Fibroblast of villous mesenchyme (primary cell): Measurements from ENCODE around the gene TMEM140. TPM values are rescaled to one million over a fixed set of nuclear protein-coding genes. Genes with fewer than 3 reads are reported as not detected.

Experiments
- DNase-seq: peaks from one replicate; pipeline ENCODE4 v3.0.0-alpha.2; 2010; ENCODE audit warnings: low read depth
- H3K4me3 ChIP-seq: 2 replicates; pipeline ENCODE4 v1.5.1; 2011; ENCODE audit warnings: low read depth, mild to moderate bottlenecking, low read length
- total RNA-seq: library from RNA; depleted of rRNA; stranded (reverse); fragments of >200 nt; gene quantifications from 2 replicates; pipeline ENCODE4 v1.2.3, GENCODE V29; 2012
- TF ChIP-seq, protein P1 (sequence below): IDR thresholded peaks from 2 replicates; pipeline ENCODE4 v1.5.1; 2012; ENCODE audit warnings: low read depth, mild to moderate bottlenecking, low read length; ENCODE audit not compliant: insufficient read depth

TMEM140 gene
- total RNA-seq, 1 donor = 5.2 TPM

DNA sequence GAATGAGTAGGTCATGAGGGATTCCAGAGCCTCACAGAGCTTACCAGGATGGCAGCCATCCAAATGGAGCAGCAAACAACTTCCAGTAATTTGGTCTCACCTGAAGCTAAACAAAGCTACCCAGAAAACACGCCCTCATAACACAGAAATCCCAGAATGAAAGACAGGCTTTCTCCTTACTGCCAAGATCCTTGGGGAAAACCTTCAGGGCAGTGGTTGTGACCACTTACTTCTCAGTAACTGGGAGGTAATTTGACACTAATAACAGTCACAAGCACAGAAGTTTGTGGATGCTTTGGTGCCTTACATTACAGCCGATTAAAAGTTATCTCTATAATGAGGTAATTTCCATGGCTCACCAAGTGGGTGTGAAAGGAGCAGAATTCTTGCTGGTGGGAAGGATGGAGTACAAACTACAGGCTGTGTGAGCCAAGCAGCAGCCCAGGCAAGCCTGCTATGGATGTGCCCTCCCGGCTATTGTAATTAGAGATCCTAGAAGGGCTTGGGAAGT is 53.0 kb downstream of the TMEM140 start:
- H3K4me3 ChIP-seq = no peak overlapping the region
- TF ChIP-seq, protein P1, sequence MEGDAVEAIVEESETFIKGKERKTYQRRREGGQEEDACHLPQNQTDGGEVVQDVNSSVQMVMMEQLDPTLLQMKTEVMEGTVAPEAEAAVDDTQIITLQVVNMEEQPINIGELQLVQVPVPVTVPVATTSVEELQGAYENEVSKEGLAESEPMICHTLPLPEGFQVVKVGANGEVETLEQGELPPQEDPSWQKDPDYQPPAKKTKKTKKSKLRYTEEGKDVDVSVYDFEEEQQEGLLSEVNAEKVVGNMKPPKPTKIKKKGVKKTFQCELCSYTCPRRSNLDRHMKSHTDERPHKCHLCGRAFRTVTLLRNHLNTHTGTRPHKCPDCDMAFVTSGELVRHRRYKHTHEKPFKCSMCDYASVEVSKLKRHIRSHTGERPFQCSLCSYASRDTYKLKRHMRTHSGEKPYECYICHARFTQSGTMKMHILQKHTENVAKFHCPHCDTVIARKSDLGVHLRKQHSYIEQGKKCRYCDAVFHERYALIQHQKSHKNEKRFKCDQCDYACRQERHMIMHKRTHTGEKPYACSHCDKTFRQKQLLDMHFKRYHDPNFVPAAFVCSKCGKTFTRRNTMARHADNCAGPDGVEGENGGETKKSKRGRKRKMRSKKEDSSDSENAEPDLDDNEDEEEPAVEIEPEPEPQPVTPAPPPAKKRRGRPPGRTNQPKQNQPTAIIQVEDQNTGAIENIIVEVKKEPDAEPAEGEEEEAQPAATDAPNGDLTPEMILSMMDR = no peak
- no peak for DNase-seq

DNA sequence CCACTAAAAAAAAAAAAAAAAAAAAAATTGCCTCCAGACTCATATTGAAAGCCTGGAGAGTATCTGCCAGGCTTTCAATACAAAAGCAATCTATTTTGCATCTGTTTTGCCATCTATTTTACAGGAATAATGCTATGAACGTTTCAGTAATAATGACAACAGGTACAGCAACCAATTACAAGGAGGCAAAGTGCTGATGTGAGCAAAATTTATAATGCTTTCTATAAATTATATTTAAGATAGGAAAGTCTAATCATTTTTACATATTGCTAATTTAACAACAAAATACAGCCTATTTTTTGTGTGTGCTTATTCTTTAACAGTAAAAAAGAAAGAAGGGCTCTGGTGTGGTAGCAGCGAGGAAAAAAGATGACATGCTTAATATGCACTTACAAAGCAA is 53.5 kb downstream of the TMEM140 start:
- H3K4me3 ChIP-seq = no peak overlapping the region
- TF ChIP-seq, protein P1 = no peak
- no peak for DNase-seq

DNA sequence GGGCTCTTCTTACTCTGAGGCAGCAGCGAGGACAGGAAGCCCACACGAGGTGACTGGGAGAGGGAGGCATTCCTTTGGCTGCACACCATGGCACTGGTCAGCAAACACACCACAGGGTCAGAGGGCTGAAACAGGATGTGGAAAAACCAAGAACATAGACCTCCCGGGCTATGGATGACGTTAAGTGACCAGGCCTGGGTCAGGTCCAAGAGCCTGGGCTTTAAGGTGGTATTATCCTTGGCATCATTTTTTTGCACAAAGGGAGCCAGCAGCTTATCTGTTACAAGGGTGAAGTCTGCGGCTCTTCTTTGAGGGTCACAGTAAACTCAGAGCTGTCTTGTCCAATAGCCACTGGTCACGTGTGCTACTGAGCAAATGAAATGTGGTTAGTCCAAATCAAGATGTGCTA is 56.5 kb downstream of the TMEM140 start:
- no peak overlapping the region for H3K4me3 ChIP-seq
- DNase-seq = peak; percentile 40
- TF ChIP-seq, protein P1 = no peak

DNA sequence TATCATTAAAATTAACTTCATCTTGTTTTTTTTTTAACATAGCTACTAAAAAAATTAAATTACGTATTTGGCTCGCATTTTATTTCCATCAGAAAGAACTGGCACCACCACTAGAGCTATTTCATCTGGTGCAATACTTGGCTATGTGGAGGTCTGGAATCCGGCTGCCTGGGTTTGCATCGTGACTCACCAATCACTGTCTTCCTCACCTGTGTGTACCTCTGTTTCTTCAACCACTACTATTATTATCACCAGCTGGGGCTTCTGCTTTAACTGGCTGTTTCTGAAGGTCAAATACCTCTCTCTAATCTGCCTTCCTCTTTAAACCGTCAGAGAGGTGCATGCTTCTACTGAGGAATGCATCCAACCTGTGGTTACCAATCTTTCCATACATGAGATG is 57.0 kb downstream of the TMEM140 start:
- DNase-seq = no peak
- TF ChIP-seq, protein P1 = no peak
- no peak overlapping the region for H3K4me3 ChIP-seq

DNA sequence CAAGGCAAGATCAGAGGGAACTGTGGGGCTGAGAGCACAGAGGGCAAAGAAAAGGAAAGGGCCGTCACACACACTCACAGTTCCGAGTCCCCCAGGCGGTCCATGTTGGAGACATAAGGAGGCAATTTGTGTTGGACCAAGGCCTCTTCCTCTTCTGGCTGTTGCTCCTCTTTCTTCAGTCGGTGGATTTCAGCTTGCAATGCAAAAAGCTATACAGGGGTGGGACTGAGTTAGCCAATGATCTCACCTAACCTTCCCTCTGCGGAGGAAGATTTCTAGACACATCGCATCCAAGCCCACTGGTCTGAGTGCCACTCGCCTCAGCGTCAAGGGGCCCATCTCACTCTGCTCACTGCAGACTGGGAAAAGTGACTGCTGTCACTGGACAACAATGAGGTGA is 58.0 kb downstream of the TMEM140 start:
- no peak for DNase-seq
- TF ChIP-seq, protein P1 = no peak

DNA sequence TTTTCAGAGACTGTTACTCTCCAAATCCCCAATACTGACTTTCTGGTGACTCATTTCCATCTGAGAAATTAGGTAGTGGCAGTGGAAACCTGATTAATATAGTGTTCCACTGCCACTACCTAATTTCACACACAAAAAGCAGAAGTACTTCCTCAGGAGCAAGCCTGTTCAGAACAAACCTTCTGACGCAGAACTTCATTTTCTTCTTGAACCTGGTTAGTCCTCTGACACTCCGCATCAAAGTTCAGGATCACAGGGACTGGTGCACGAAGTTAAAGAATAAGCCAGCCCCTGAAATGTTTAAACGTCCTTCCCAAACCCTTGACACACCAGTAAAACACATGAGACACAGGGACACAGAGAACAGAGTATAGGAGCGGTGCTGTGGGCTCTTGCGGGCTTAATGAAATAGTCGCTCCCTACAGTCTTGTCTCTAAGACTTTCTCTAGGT is 59.1 kb downstream of the TMEM140 start:
- TF ChIP-seq, protein P1 = no peak
- no peak overlapping the region for H3K4me3 ChIP-seq
- DNase-seq = no peak

More for the DNA sequence above, 58.0 kb downstream of the TMEM140 start:
- H3K4me3 ChIP-seq = no peak overlapping the region

DNA sequence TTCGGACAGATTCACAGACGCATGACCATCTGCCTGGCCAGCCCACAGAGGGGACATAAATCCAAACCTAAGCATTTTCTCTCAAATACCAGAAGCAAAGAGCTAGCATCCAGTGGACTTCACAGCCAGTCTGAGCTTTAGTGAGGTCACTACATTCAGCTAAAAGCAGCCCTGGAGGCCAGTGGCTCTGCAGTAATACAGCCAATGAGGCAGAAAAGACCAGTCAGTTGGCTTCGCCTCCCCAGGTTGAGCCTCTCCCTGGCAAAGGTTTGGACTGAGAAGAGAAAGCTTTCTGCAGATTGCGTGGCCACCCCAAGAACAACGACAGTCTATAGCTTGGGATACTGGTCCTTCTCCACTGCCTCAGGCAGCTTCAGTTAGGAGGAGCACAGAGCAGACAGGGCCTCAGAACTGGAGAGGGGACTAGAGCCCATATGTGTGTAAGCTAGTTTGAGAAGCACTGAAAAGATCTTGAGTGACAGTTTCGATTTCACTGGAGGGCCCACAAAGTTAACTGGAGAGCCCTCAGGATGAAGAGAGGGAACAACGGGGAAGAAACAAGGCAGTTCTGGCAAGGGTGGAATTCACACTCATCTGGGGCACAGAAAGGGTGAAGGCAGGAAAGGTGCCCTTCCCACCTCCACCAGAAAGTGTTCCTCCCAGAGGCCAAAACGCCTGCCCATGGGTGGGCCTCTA is 59.7 kb downstream of the TMEM140 start:
- TF ChIP-seq, protein P1 = no peak
- no peak overlapping the region for H3K4me3 ChIP-seq
- no peak for DNase-seq
